ENCODE measurements around the gene PAXIP1. TPM values are rescaled to one million over a fixed set of nuclear protein-coding genes. Genes with fewer than 3 reads are reported as not detected.
"Not testable (repeated sequence)": the region's sequence is repeated elsewhere in the genome, so short reads cannot be mapped to it uniquely, and the experiment has no call there.

PAXIP1 gene
- polyA plus RNA-seq, 6 donors from 2014 or later: 1.4 to 2.7 (median 2.0) TPM

DNA sequence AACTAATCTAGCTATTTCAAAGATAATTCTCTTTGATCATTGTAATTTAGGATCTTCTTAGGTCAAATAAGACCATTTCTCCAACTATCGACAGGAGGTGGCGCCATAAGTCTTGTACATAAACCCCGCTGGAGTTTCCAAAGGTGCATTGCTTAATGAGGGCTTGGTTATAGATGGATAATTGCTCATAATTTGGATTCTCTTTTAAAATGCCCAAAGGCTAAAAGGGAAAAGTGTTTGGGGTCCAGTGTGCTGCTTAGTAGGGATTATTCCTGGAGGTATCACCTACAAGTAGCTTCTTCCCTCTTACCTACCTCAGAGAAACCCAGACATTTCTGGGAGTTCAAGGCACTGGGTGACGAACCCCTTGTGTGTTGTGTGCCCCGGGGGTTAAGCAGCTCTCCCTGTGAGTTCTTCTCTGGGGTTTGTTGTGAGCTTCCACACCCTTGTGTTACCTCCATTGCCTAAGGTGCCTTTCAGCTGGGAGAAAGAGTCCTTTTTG lies 75.2 kb downstream of the PAXIP1 start:
- H3K9me3 Mint-ChIP-seq: peaks cover 0 to 4% (median under 1%) of the 10 kb centered on the region in 7 donors
- H3K4me3 Mint-ChIP-seq: peak overlapping the region; percentile 94 to 98 (median 95)
- peak; percentile 67 to 70 for ATAC-seq (ENCODE audit: low read depth in 2 of 2)
- peak; percentile 71 for DNase-seq
- peaks cover 0 to 11% (median 10%) of the 10 kb centered on the region in 3 donors for H3K27me3 Mint-ChIP-seq
- H3K36me3 Mint-ChIP-seq: peaks cover 0 to 4% of the 10 kb centered on the region in 2 donors
- peaks cover 21 to 30% (median 29%) of the 10 kb centered on the region in 3 donors for H3K4me1 Mint-ChIP-seq
- H3K27ac Mint-ChIP-seq: peak overlapping the region; percentile 97 to 99 (median 98)

DNA sequence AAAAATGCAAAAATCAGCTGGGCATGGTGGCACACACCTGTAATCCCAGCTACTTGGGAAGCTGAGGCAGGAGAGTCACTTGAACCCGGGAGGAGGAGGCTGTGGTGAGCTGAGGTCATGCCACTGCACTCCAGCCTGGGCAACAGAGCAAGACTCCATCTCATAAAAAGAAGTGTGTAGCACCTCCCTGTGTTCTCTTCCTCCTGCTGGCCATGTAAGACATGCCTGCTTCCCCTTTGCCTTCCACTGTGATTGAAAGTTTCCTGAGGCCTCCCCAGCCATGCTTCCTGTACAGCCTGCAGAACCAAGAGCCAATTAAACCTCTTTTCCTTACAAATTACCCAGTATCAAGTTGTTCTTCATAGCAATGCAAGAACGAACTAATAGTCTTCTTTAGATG lies 80.5 kb downstream of the PAXIP1 start:
- H3K27ac Mint-ChIP-seq; DNase-seq; H3K36me3 Mint-ChIP-seq; H3K4me1 Mint-ChIP-seq; ATAC-seq (ENCODE audit: low read depth in 2 of 2); H3K4me3 Mint-ChIP-seq: not testable (repeated sequence)
- peaks cover 19 to 23% (median 22%) of the 10 kb centered on the region in 3 donors for H3K27me3 Mint-ChIP-seq
- H3K9me3 Mint-ChIP-seq: peaks cover 0 to 13% (median 3%) of the 10 kb centered on the region in 7 donors

DNA sequence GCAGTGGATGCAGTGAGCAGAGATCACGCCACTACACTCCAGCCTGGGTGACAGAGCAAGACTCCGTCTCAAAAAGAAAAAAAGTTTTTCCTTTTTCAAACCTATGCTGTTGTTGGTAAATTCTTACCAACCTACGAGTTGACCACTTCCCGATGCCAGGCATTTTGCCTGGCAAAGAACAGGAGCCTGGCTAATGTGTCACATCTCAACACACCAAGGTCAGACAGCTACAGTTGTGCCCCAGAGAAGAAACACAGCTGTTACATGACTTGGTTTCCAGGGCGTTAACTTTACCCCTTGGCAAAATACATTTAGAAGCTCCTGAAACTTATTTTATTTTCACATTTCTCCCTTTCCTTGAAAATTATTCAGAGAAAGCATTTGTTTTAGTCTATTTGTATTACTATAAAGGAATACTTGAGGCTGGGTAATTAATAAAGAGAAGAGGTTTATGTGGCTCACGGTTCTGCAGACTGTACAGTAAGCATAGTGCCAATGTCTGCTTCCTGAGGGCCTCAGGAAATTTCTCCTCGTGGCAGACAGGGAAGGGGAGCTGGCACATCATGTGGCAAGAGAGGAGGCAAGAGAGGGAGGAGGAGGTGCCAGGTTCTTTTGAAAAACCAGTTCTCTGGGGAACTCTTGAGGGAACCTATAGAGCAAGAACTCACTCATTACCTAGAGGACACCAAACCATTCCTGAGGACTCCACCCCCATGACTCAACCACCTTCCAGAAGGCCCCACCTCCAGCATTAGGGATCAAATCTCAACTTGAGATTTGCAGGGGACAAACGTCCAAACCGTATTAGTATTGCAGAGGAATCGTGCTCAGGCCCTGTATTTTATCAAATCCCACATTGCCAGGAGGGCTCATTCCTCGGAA lies 83.3 kb downstream of the PAXIP1 start:
- Mint-ChIP-seq H3K27ac (no peak overlapping the region), H3K27me3 (peaks cover 30 to 46% (median 41%) of the 10 kb centered on the region in 3 donors), H3K36me3 (no peaks in the 10 kb centered on the region), H3K9me3 (peaks cover 0 to 13% (median 3%) of the 10 kb centered on the region in 7 donors), H3K4me1 (peaks cover 0 to 3% (median 0%) of the 10 kb centered on the region in 3 donors), H3K4me3 (no peak overlapping the region)
- DNase-seq: no peak
- no peak for ATAC-seq (ENCODE audit: low read depth in 2 of 2)

DNA sequence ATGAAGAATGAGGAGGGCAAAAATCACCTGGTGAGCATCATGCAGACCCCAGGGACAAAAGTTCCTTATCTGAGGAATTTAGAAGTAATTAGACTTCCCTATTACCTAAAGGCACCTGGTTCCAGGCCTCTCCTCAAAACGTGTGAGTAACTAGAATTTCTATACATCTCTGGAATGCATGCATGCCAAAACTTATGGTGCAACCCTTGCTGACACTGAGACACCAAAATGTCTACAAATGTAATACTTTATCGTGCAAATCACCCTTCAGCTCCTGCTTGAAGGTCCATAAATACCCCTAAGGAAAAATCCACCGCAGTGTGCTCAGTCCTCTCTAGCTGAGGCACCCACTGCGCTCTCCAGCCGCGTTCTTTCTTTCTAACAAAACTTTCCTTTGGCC lies 84.2 kb downstream of the PAXIP1 start:
- Mint-ChIP-seq H3K27me3 (peaks cover 34 to 51% (median 39%) of the 10 kb centered on the region in 3 donors), H3K36me3 (peaks cover 0 to 3% of the 10 kb centered on the region in 2 donors), H3K9me3 (peaks cover 0 to 13% (median 3%) of the 10 kb centered on the region in 7 donors), H3K4me1 (peaks cover 3 to 8% (median 4%) of the 10 kb centered on the region in 3 donors), H3K4me3 (no peak overlapping the region), H3K27ac (no peak overlapping the region)
- DNase-seq: no peak
- ATAC-seq (ENCODE audit: low read depth in 2 of 2): no peak

DNA sequence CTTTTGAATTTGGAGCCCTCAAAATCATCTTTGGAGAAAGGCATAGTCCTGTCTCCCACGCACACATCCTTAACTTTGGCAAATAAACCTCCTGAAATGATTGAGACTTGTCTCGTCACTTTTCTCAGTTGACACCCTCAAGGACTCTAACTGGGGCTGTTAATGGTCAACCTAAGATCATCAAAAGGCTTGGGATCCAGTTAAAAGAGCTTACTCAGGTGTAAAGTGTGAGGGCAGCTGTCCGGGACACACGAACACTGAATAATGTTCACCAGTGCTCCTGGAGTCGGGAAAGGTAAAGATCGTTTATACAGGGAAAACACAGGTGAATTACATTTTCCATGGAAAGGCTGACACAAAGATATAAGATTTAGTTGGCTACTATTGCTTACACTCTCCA lies 84.7 kb downstream of the PAXIP1 start:
- H3K9me3 Mint-ChIP-seq: peaks cover 0 to 13% (median 3%) of the 10 kb centered on the region in 7 donors
- ATAC-seq (ENCODE audit: low read depth in 2 of 2) (no peak), DNase-seq (no peak)
- H3K27me3 Mint-ChIP-seq: peaks cover 32 to 55% (median 43%) of the 10 kb centered on the region in 3 donors
- no peak overlapping the region for H3K4me3 Mint-ChIP-seq
- peaks cover 0 to 4% of the 10 kb centered on the region in 2 donors for H3K36me3 Mint-ChIP-seq
- H3K4me1 Mint-ChIP-seq: peaks cover 4 to 9% (median 5%) of the 10 kb centered on the region in 3 donors
- H3K27ac Mint-ChIP-seq: no peak overlapping the region

DNA sequence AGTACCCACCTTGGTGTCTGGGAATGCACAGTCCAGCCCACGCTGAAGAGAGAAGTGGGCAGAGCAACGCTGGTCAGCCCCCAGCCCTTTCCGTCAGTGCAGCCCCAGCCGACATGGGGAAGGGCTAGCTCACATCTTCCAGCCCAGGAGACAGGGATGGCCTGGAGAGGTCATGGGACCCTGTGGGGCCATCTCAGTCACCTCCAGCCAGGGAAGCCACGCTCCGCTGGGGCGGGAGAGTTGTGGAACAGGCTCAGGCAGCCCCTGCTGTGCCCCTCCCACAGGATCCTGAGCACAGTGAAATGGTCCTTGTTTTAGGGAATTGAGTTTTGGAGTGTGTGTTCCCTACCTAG lies 85.1 kb downstream of the PAXIP1 start:
- H3K36me3 Mint-ChIP-seq: peaks cover 0 to 4% of the 10 kb centered on the region in 2 donors
- peaks cover 0 to 9% (median 3%) of the 10 kb centered on the region in 7 donors for H3K9me3 Mint-ChIP-seq
- peaks cover 4 to 9% (median 5%) of the 10 kb centered on the region in 3 donors for H3K4me1 Mint-ChIP-seq
- no peak overlapping the region for H3K4me3 Mint-ChIP-seq
- H3K27me3 Mint-ChIP-seq: peaks cover 27 to 55% (median 39%) of the 10 kb centered on the region in 3 donors
- DNase-seq (no peak), ATAC-seq (ENCODE audit: low read depth in 2 of 2) (no peak)
- H3K27ac Mint-ChIP-seq: no peak overlapping the region

DNA sequence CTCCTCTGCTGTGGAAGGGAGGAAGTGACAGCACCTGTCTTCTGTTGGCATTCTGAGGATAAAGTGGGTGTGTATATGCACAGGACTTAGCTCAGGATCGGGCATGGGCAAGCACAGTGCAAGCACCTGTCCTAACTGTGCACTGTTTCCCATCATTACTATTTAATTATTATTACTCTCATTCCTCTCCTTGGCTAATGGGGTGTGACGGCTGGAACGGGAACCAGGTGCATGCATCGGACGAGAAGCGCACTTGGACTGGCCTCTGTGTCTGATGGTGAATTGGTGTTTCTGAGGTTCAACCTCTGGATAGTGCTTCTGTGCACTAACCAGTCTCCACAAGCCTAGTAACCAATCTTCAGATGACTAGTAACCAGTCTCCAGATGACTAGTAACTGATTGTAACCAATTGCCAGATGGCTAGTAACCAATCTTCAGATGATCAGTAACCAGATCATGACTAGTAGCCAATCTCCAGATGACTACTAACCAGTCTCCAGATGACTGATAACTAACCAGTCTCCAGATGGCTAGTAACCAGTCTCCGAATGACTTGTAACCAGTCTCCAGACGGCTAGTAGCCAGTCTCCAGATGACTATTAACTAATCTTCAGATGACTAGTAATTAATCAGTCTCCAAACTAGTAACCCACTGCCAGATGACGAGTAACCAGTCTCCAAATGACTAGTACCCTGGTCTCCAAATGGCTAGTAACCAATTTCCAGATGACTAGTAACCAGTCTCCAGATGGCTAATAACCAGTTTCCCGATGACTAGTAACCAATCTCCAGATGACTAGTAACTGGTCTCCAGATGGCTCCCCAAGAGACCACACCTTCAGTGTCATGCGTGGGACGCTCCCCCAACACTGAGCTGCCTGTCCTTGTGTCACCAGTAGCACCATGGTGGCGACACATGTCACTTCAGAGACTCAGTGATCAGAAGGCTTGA lies 85.8 kb downstream of the PAXIP1 start:
- Mint-ChIP-seq H3K27ac (peak overlapping the region in 2 of 6 donors; percentile 38 to 42), H3K9me3 (peaks cover 0 to 3% (median 0%) of the 10 kb centered on the region in 7 donors), H3K27me3 (peaks cover 26 to 60% (median 33%) of the 10 kb centered on the region in 3 donors), H3K4me1 (peaks cover 4 to 9% (median 5%) of the 10 kb centered on the region in 3 donors), H3K4me3 (peak overlapping the region in 1 of 8 donors; percentile 61), H3K36me3 (peaks cover 0 to 4% of the 10 kb centered on the region in 2 donors)
- no peak for ATAC-seq (ENCODE audit: low read depth in 2 of 2)
- no peak for DNase-seq

DNA sequence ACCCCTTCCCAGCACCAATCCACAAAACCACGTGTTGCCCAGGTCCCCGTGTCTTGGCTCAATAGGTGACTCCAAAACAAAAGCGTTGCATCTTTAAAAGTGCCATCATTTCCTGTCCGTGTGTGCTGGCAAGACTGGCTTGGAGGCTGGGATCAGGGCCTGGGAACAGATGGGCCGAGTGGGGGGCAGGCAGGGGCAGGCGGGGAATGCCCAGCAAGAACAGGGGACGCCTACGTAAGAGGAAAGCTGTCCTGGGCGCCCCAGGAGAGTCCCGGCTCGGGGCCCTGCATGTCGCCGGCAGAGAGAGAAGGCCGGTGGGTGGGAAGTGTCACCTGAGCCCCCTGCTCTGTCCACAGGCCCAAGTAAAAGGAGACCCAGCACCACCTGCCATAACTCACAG lies 86.5 kb downstream of the PAXIP1 start:
- ATAC-seq (ENCODE audit: low read depth in 2 of 2) (no peak), DNase-seq (no peak)
- Mint-ChIP-seq H3K27ac (no peak overlapping the region), H3K9me3 (peaks cover 0 to 2% (median 1%) of the 10 kb centered on the region in 7 donors), H3K4me1 (peaks cover 4 to 9% (median 5%) of the 10 kb centered on the region in 3 donors), H3K4me3 (peak overlapping the region in 1 of 8 donors; percentile 26), H3K27me3 (peaks cover 23 to 65% (median 35%) of the 10 kb centered on the region in 3 donors), H3K36me3 (peaks cover 3 to 4% of the 10 kb centered on the region in 2 donors)

DNA sequence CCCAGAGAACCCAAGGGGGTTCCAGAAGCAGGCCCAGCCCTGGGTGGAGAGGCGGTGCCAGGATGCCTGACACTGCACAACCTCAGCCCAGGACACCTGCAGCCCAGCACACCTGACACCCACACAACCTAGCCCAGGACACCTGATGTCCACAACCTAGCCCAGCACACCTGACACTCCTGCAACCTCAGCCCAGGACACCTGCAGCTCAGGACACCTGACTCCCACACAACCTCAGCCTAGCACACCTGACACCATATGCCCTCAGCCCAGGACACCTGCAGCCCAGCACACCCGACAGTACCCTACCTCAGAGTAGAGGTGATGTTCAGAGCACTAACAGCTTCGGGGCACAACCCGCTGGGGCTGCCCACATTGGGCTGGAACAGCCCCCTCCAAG lies 87.3 kb downstream of the PAXIP1 start:
- DNase-seq (no peak), ATAC-seq (ENCODE audit: low read depth in 2 of 2) (no peak)
- Mint-ChIP-seq H3K4me3 (peak overlapping the region in 2 of 8 donors; percentile 8 to 39), H3K27ac (no peak overlapping the region), H3K9me3 (peaks cover 2 to 10% (median 6%) of the 10 kb centered on the region in 7 donors), H3K27me3 (peaks cover 25 to 70% (median 42%) of the 10 kb centered on the region in 3 donors), H3K36me3 (peaks cover 4 to 11% of the 10 kb centered on the region in 2 donors), H3K4me1 (peaks cover 4 to 9% (median 5%) of the 10 kb centered on the region in 3 donors)

DNA sequence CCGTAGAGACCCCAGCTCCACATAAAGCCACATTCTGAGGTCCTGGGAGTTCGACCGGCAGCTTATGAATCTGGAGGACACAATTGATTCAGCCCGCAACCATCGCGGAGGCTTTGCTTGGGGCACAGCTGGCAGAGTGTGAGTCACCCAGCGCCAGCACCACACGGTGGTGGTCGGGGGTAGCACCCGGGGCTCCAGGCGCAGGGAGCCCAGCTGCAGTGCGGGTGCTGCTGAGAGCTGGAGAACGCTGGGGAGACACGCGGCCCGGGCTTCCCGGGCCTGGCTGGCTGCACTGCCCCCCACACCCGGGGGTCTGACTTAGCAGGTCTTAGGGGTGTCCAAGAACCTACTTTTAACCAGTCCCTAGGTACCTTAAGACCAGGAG lies 87.9 kb downstream of the PAXIP1 start:
- ATAC-seq (ENCODE audit: low read depth in 2 of 2) (peak in 1 of 2 donors; percentile 27), DNase-seq (no peak)
- H3K4me1 Mint-ChIP-seq: peaks cover 4 to 9% (median 5%) of the 10 kb centered on the region in 3 donors
- H3K27ac Mint-ChIP-seq: no peak overlapping the region
- H3K4me3 Mint-ChIP-seq: peak overlapping the region in 7 of 8 donors; percentile 25 to 96 (median 80)
- peaks cover 27 to 65% (median 46%) of the 10 kb centered on the region in 3 donors for H3K27me3 Mint-ChIP-seq
- H3K36me3 Mint-ChIP-seq: peaks cover 4 to 11% of the 10 kb centered on the region in 2 donors
- H3K9me3 Mint-ChIP-seq: peaks cover 2 to 11% (median 6%) of the 10 kb centered on the region in 7 donors

DNA sequence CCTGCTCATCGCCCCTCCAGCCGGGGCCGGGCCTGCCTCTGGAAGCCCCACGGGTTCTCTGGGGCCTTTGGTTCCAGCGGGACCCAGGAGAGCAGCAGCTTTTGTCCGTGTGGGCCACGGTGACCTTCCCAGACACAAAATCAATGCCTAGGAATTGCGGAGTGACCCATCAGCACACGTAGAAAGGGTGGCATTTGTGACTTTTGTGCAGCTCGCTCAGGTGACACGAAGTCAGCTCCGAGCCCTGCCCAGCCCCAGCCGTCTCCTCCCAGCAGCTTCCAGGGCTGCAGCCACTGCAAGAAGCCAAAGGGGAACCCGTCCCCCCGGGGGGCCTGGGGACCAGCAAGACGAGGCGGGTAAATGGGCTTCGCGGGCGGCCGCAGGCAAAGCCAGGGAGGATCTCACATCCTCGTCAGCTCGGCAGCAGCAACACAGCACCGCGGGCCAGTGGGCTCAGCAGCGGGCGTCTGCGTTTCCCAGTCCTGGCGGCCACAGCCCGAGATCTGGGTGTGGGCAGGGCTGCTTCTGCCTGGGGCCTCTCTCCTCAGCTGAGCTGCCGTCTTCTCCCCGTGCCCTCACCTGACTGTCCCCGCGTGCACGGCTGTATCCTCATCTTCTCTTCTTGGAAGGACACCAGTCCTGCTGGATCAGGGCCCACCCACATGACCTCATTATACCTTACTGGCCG lies 88.5 kb downstream of the PAXIP1 start:
- peaks cover 2 to 11% (median 6%) of the 10 kb centered on the region in 7 donors for H3K9me3 Mint-ChIP-seq
- H3K4me3 Mint-ChIP-seq: peak overlapping the region in 7 of 8 donors; percentile 25 to 96 (median 80)
- peaks cover 4 to 11% of the 10 kb centered on the region in 2 donors for H3K36me3 Mint-ChIP-seq
- H3K4me1 Mint-ChIP-seq: peaks cover 4 to 9% (median 5%) of the 10 kb centered on the region in 3 donors
- peaks cover 27 to 68% (median 49%) of the 10 kb centered on the region in 3 donors for H3K27me3 Mint-ChIP-seq
- DNase-seq (no peak), ATAC-seq (ENCODE audit: low read depth in 2 of 2) (peak in 1 of 2 donors; percentile 22)
- H3K27ac Mint-ChIP-seq: no peak overlapping the region

DNA sequence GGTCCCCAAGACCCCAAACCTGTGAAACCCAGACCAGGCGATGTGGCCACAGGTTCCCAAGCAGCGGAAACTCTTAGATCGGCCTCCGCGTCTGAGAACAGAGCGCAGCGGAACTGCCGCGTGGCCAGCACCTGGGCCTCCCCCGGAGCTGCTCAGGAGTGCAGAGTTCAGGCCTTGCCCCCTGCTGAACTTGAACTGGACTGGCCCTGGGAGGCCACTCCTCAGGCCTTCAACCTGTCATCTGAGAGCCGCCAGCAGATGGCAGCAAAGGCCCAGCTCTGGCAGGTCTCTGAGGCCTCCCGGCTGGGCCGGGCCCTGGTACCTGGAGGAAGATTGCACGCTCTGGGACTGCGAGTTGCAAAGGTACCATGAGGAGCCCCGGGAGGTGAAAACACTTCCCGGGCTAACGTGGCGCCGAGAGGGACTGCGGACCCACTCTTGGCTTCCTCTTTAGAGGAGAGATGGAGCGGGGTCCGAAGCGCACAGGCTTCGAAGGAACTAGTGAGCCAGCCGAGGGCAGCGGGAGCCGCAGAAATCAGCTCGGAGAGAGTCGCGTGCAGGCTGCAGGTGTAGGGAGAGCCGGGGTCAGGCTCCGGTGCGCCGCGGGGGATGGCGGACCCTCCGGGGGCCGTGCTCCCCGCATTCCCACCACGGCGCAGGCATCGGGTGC lies 89.2 kb downstream of the PAXIP1 start:
- Mint-ChIP-seq H3K4me1 (peaks cover 4 to 9% (median 5%) of the 10 kb centered on the region in 3 donors), H3K9me3 (peaks cover 2 to 11% (median 6%) of the 10 kb centered on the region in 7 donors), H3K36me3 (peaks cover 4 to 11% of the 10 kb centered on the region in 2 donors), H3K27me3 (peaks cover 27 to 75% (median 56%) of the 10 kb centered on the region in 3 donors), H3K4me3 (peak overlapping the region; percentile 76 to 96 (median 92)), H3K27ac (peak overlapping the region in 3 of 6 donors; percentile 65 to 72 (median 70))
- ATAC-seq (ENCODE audit: low read depth in 2 of 2) (peak; percentile 91 to 94), DNase-seq (peak; percentile 78)
